Small intestine (tissue), 7 donors: Measurements from ENCODE around the gene INPPL1. TPM values are rescaled to one million over a fixed set of nuclear protein-coding genes. Genes with fewer than 3 reads are reported as not detected.

Experiments
- DNase-seq, 2 donors: peaks; one replicate each; pipeline versions ENCODE4 v3.0.0 to v3.0.0-alpha.2; 2013
- FAIRE-seq: peaks from 2 replicates; lab custom pipeline; 2012; peaks lifted over from hg19 to GRCh38; lab: Jason Lieb, UNC
- H3K27ac ChIP-seq, 3 donors: one replicate each; pipeline ENCODE4 v1.5.1; 2013; ENCODE audit warnings: low read length in 2 of 3, mild to moderate bottlenecking in 2 of 3, control low read depth in 1 of 3, inconsistent platforms in 1 of 3, low read depth in 1 of 3, moderate library complexity in 1 of 3
- H3K27me3 ChIP-seq, 3 donors: one replicate each; pipeline ENCODE4 v1.6.1; 2013; ENCODE audit warnings: low read length in 3 of 3, inconsistent platforms in 1 of 3; ENCODE audit not compliant: control insufficient read depth in 3 of 3, insufficient read depth in 3 of 3
- H3K36me3 ChIP-seq, 3 donors: one replicate each; pipeline ENCODE4 v1.6.1; 2013; ENCODE audit warnings: low read length in 3 of 3, inconsistent platforms in 1 of 3, low read depth in 1 of 3, mild to moderate bottlenecking in 1 of 3, moderate library complexity in 1 of 3; ENCODE audit not compliant: control insufficient read depth in 3 of 3, insufficient read depth in 2 of 3
- H3K4me1 ChIP-seq, 3 donors: one replicate each; pipeline ENCODE4 v1.6.1; 2013; ENCODE audit warnings: low read length in 2 of 3, inconsistent platforms in 1 of 3, low read depth in 1 of 3, mild to moderate bottlenecking in 1 of 3, moderate library complexity in 1 of 3; ENCODE audit not compliant: control insufficient read depth in 3 of 3, insufficient read depth in 2 of 3
- H3K4me3 ChIP-seq, 3 donors: one replicate each; pipeline ENCODE4 v1.5.1; 2013; ENCODE audit warnings: low read length in 3 of 3, control low read depth in 1 of 3, inconsistent platforms in 1 of 3, low read depth in 1 of 3, mild to moderate bottlenecking in 1 of 3, moderate library complexity in 1 of 3
- H3K9me3 ChIP-seq, 2 donors: one replicate each; pipeline ENCODE4 v1.6.1; 2013; ENCODE audit warnings: low read depth in 1 of 2, low read length in 1 of 2; ENCODE audit not compliant: control insufficient read depth in 2 of 2, insufficient read depth in 1 of 2
- WGBS, 3 donors: extraction: QIAGEN DNeasy Blood & Tissue Kit; methylation state at CpG; one replicate each; pipeline ENCODE4 v1.1.7; 2013; 5-methylcytosine and 5-hydroxymethylcytosine counted together
- polyA plus RNA-seq, 4 donors: library from polyadenylated mRNA; stranded (reverse) in 3 of 4; unstranded in 1 of 4; fragments of 200-250 nt in 3 of 4; fragments of 120-200 nt in 1 of 4; gene quantifications; one replicate each; pipeline versions ENCODE4 v1.2.1 to v1.2.3, GENCODE V29; 2013
- donor health status: healthy with polysubstance abuse.
- donor health status: control.
- donor health status: control.
- donor health status: Bipolar disorder and iron deficiency.
- donor health status: healthy.

Gene INPPL1
- polyA plus RNA-seq, 4 donors: 43.2 to 64.7 (median 60.7) TPM

DNA sequence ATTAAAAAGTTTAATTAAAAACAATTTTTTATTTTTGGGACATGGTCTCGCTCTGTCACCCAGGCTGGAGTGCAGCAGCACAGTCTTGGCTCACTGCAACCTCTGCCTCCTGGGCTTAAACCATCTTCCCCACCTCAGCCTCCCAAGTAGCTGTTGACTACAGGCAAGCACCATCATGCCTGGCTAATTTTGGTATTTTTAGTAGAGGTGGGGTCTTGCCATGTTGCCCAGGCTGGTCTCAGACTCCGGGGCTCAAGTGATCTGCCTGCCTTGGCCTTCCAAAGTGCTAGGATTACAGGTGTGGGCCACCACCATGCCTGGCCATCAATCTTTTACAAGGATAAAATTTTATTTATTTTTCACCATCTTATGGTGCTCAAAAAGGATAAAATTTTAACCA lies 62.7 kb downstream of the INPPL1 start:
- FAIRE-seq: no peak
- no peaks in the 10 kb centered on the region for H3K4me1 ChIP-seq
- H3K4me3 ChIP-seq: no peak overlapping the region
- H3K9me3 ChIP-seq: no peaks in the 10 kb centered on the region
- H3K27ac ChIP-seq: no peak overlapping the region
- no peak for DNase-seq
- H3K36me3 ChIP-seq: peaks cover 0 to under 1% (median 0%) of the 10 kb centered on the region in 3 donors
- no peaks in the 10 kb centered on the region for H3K27me3 ChIP-seq
- 89 to 93% (median 92%) methylated on average over 2 of the region's 2 CpGs for WGBS, 3 donors

Other genes starting within 250 kb of the INPPL1 start
- gene IL18BP, start 225.9 kb upstream of the INPPL1 start, polyA plus RNA-seq: 1 to 10 TPM; 3.2 to 9.6 (median 7.2) TPM
- 100 to 1,000 TPM in 3 of 4 donors, 10 to 100 TPM in 1; 68.1 to 286 (median 119) TPM for gene NUMA1, start 144.2 kb upstream of the INPPL1 start, polyA plus RNA-seq
- 10 to 100 TPM in 1 of 4 donors, 1 to 10 TPM in 3; 3.8 to 10.7 (median 5.6) TPM for gene LRRC51, start 143.9 kb upstream of the INPPL1 start, polyA plus RNA-seq
- 100 to 1,000 TPM; 118 to 149 (median 125) TPM for gene LAMTOR1, start 121.5 kb upstream of the INPPL1 start, polyA plus RNA-seq
- gene TOMT, start 118.8 kb upstream of the INPPL1 start, polyA plus RNA-seq: not detected
- gene ANAPC15, start 112.1 kb upstream of the INPPL1 start, polyA plus RNA-seq: 10 to 100 TPM; 35.0 to 83.0 (median 65.7) TPM
- under 1 TPM in 2 of 4 donors, not detected in 2; 0.12 to 0.84 TPM for gene FOLR3, start 89.0 kb upstream of the INPPL1 start, polyA plus RNA-seq
- 1 to 10 TPM in 1 of 4 donors, under 1 TPM in 1, not detected in 2; 0.19 to 2.5 TPM for gene FOLR1, start 32.6 kb upstream of the INPPL1 start, polyA plus RNA-seq
- gene FOLR2, start 8.0 kb upstream of the INPPL1 start, polyA plus RNA-seq: 10 to 100 TPM in 2 of 4 donors, 1 to 10 TPM in 1, under 1 TPM in 1; 0.67 to 24.2 (median 8.6) TPM
- 1 to 10 TPM in 1 of 4 donors, under 1 TPM in 1, not detected in 2; 0.86 to 3.3 TPM for gene PHOX2A, start 19.4 kb downstream of the INPPL1 start, polyA plus RNA-seq
- gene CLPB, start 209.8 kb downstream of the INPPL1 start, polyA plus RNA-seq: 10 to 100 TPM in 1 of 4 donors, 1 to 10 TPM in 3; 4.7 to 10.8 (median 6.4) TPM